Suppressor macrophage (primary cell): ENCODE results near the gene GIPC1.
A peak's percentile ranks its signal among the peaks of the same experiment; 100 is the strongest.
"Not testable (repeated sequence)": the region's sequence is repeated elsewhere in the genome, so short reads cannot be mapped to it uniquely, and the experiment has no call there.

ENCODE experiments used
- DNase-seq, 4 experiments: peaks; one replicate each; pipeline ENCODE4 v3.0.0-alpha.2; 2020 to 2022

Gene GIPC1

GRCh38 chr19:14517840-14518505, 22.0 kb upstream of the GIPC1 start, which contains the start of gene DNAJB1:
Gene DNAJB1 (minus strand): TSS chr19:14518397. CDS start chr19:14518349, 48 bp downstream.
- peak; percentile 84 to 94 (median 90) for DNase-seq

DNA sequence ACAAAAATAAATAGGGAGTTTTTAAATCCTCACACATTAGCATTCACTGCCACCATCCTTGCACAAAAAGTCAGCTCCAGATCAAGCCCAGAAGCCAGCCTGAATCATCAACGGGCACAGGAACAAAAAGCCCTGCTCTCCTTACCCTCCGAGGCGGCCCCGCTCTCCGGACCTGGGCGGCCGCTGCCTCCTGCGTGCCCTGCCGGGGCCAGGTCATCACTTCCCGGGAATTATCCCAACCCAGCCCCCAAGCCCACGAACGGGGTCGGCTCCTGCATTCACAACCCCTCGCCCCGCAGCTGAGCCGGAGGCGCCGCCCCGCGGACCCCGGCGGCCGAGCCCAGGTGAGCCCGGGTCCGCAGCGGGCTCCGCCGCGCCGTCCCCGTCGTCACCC, 21.5 kb upstream of the GIPC1 start:
- DNase-seq, result peak in 1 of 4 experiments; percentile 47

- DNase-seq, result peak in 2 of 4 experiments; percentile 21 to 41
Observed at GRCh38 chr19:14516746-14517438, 21.0 kb upstream of the GIPC1 start.

- DNase-seq, result no peak
Observed at GRCh38 chr19:14516048-14516534, 20.2 kb upstream of the GIPC1 start.

- no peak for DNase-seq
Observed at GRCh38 chr19:14515501-14516047, 19.6 kb upstream of the GIPC1 start.

DNA sequence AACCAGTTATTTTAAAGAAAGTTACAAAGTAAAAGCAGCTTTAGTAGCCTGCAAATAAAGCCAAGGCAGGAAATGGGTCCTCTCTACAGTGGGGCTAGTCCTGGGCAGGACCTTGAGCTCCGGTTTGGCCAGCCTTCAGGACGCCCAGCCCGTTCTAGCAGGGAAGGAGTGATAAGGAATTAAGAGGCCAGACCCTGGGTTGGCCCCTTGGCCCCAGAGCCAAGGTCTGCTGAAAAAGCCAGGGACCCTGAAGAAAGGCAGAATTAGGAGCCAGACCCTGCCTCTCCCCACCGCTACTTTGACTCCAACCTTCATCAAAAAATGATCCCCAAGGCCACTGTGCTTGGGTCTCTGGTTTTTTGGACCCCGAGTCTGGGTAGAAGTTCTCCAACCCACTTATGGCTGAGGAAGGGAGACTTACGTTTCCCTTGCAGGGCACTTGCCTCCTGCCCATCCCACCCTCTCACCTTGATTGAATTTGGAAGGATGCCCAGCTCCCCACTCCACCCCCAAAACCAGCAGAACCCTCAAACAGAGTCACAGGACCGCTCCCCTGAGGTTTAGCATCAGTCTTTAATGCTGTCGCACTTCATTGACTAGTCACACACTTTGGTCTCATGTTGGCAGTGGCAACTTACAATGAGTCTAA, 18.4 kb upstream of the GIPC1 start:
- no peak for DNase-seq

- DNase-seq, result no peak
Observed at GRCh38 chr19:14512406-14512961, 16.6 kb upstream of the GIPC1 start.

GRCh38 chr19:14511229-14511593, 15.3 kb upstream of the GIPC1 start:
- peak in 2 of 4 experiments; percentile 45 to 51 for DNase-seq

GRCh38 chr19:14510311-14511228, 14.6 kb upstream of the GIPC1 start:
- DNase-seq, result peak; percentile 73 to 94 (median 86)

GRCh38 chr19:14507704-14508542, 12.0 kb upstream of the GIPC1 start:
- peak; percentile 56 to 85 (median 77) for DNase-seq

GRCh38 chr19:14505488-14506239, 9.7 kb upstream of the GIPC1 start:
- DNase-seq, result peak; percentile 64 to 89 (median 76)

DNA sequence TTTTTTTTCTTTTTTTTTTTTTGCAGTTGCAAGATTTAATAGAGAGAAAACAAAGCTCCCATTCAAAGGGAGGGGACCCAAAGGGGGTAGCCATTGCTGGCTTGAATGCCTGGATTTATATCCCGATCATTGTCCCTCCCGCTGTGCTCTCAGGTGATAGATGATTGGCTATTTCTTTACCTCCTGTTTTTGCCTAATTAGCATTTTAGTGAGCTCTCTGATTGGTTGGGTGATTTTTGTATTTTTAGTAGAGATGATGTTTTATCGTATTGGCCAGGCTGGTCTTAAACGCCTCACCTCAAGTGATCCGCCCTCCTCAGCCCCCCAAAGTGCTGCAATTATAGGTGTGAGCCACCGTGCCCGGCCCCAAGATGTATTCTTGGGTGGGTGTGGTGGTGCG, 8.6 kb upstream of the GIPC1 start:
- not testable (repeated sequence) for DNase-seq

DNA sequence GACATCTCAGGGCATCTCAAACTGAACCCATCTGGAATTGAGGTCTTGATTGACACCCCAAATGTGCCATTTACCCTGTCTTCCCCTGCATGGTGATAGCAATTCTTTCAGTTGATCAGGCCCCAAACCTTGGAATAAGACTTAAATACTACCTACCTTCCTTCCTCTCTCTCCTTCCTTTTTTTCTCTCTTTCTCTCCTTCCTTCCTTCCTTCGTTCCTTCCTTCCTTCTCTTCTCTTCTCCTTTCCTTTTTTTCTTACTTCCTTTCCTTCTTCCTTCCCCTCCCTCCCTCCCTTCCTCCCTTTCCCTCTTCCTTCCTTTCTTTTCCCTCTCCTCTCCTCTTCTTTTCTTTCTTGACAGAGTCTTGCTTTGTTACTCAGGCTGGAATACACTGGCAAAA, 7.4 kb upstream of the GIPC1 start:
- DNase-seq, result no peak

DNA sequence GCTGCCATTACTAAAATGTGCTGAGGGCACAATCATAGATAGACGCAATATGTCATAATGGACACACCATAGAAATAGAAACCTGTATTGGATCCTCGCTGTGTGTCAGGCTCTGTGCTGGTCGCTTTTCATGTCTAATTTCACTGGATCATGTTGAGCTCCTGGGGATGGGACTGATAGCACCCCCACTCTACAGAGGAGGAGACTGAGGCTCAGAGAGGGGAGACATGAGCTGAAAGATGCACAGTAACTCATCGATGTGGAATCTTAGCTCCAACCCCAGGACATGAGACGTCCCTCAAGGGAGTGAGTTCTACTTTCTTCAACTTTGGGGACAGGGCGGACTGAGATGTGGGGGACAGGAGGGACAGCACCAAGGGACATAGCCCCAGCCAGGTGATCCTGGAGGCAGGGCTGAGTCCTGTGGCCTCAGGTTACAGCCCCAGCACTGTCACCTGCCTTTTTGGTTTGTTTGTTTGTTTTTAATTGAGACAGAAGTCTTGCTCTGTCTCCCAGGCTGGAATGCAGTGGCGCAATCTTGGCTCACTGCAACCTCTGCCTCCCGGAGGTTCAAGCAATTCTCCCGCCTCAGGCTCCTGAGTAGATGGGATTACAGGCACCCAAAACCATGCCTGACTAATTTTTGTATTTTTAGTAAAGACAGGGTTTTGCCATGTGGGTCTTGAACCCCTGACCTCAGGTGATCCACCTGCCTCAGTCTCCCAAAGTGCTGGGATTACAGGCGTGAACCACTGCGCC, 6.6 kb upstream of the GIPC1 start:
- DNase-seq, result no peak

- DNase-seq, result peak; percentile 30 to 63 (median 60)
Observed at GRCh38 chr19:14497228-14497921, 1.4 kb upstream of the GIPC1 start.

GRCh38 chr19:14496834-14497227, 904 bp upstream of the GIPC1 start:
- no peak for DNase-seq

GRCh38 chr19:14495672-14496028, 277 bp downstream of the GIPC1 start:
- no peak for DNase-seq

DNA sequence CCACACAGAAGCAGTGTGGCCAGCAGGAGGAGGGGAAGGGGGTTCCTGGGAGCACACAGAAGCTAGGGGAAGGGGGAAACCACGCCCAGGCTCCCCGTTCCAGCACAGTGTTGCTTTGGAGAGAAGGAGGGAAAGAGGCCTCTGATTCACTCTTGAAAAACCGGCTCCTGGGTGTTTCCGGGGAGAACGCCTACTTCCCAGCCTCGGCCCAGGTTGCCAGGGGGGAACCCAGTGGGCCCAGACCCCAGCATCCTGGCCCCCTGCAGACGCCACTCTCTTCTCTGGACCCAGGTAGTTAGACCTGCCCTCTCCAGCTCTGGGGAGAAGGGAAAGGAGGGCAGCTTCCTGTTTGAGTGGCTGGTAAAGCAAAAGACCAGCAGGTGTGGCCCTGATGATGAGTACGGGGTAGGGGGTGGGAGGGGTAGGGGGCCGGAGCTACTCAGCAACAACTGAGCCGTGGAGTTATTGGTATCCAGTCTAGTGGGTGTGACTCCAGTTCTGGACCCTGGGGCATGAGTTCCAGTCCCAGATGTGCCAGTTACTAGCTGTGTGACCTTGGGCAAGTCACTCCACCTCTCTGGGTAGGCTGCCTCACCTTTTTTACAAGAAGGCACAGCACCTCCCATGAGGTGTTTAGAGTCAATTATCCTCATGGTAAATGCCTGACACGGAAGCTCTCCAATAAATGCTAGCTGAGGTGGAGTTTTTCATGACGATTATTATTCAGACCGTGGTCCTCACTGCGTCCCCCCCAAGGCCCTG, 836 bp downstream of the GIPC1 start:
- DNase-seq, result no peak
